IMR-90 (cell line): ENCODE data around the gene ZNF124. TPM values are rescaled to one million over a fixed set of nuclear protein-coding genes. Genes with fewer than 3 reads are reported as not detected.

Source experiments
- ATAC-seq: fragments of 200-7000 bp; cut with Tn5 transposase; 2 replicates; pipeline ENCODE4 v1.9.1; 2020; ENCODE audit warnings: low read depth, mild to moderate bottlenecking, moderate library complexity
- BruUV-seq: library from RNA; stranded (reverse); fragments of 400-500 nt; replicated peaks from 2 replicates; lab custom pipeline; 2021; lab: Mats Ljungman, UMichigan
- CTCF ChIA-PET: fragments of 300-600 bp; formaldehyde crosslinking; extraction: SDS; loops from one replicate; lab custom pipeline; 2021; ENCODE audit warnings: antibody characterized with exemption; lab: Yijun Ruan, JAX
- POLR2A ChIA-PET: fragments of 300-600 bp; sonication (Branson Sonifier 250); formaldehyde crosslinking; loops from one replicate; lab custom pipeline; 2022; ENCODE audit warnings: antibody characterized with exemption; ENCODE audit not compliant: unreplicated experiment; lab: Charles Lee
- DNase-seq: peaks from one replicate; pipeline ENCODE4 v3.0.0; 2013
- H2AFZ ChIP-seq: replicated peaks from 2 replicates; pipeline ENCODE3; 2013; ENCODE audit warnings: low read length, mild to moderate bottlenecking; ENCODE audit not compliant: poor library complexity
- H2AK5ac ChIP-seq: 2 replicates; pipeline ENCODE4 v1.6.1; 2013; ENCODE audit warnings: low read depth, low read length, inconsistent platforms
- H2AK9ac ChIP-seq: replicated peaks from 2 replicates; pipeline ENCODE3; 2013; ENCODE audit warnings: mild to moderate bottlenecking, low read depth, low read length, moderate library complexity; ENCODE audit not compliant: poor library complexity
- H2BK120ac ChIP-seq: 2 replicates; pipeline ENCODE4 v1.6.1; 2013; ENCODE audit warnings: low read depth, low read length, inconsistent platforms
- H2BK15ac ChIP-seq: 3 replicates; pipeline ENCODE4 v1.6.1; 2013; ENCODE audit warnings: low read depth, low read length, inconsistent platforms
- H2BK20ac ChIP-seq: 2 replicates; pipeline ENCODE4 v1.6.1; 2013; ENCODE audit warnings: low read depth, mild to moderate bottlenecking, inconsistent platforms, low read length, moderate library complexity
- H2BK5ac ChIP-seq: 2 replicates; pipeline ENCODE4 v1.6.1; 2013; ENCODE audit warnings: mild to moderate bottlenecking, low read depth, low read length, inconsistent platforms; ENCODE audit not compliant: poor library complexity, severe bottlenecking
- H3K14ac ChIP-seq: replicated peaks from 2 replicates; pipeline ENCODE4 v1.6.1; 2013; ENCODE audit warnings: low read depth, low read length, inconsistent platforms
- H3K18ac ChIP-seq: 2 replicates; pipeline ENCODE4 v1.6.1; 2013; ENCODE audit warnings: low read depth, low read length, control low read depth
- H3K23ac ChIP-seq: 2 replicates; pipeline ENCODE4 v1.6.1; 2013; ENCODE audit warnings: low read depth, low read length, inconsistent platforms
- H3K27ac ChIP-seq: 2 replicates; pipeline ENCODE4 v1.5.1; 2013; ENCODE audit warnings: mild to moderate bottlenecking, control low read depth, low read length; ENCODE audit not compliant: insufficient read depth
- H3K27me3 ChIP-seq: 2 replicates; pipeline ENCODE4 v1.6.1; 2013; ENCODE audit warnings: low read length; ENCODE audit not compliant: control insufficient read depth, insufficient read depth
- H3K36me3 ChIP-seq: 2 replicates; pipeline ENCODE4 v1.6.1; 2013; ENCODE audit warnings: low read length, mixed read lengths; ENCODE audit not compliant: control insufficient read depth, insufficient read depth
- H3K4ac ChIP-seq: 2 replicates; pipeline ENCODE4 v1.6.1; 2013; ENCODE audit warnings: low read depth, low read length, inconsistent platforms
- H3K4me1 ChIP-seq: 2 replicates; pipeline ENCODE4 v1.6.1; 2013; ENCODE audit warnings: low read length, mixed read lengths; ENCODE audit not compliant: control insufficient read depth, insufficient read depth
- H3K4me2 ChIP-seq: 2 replicates; pipeline ENCODE4 v1.6.1; 2013; ENCODE audit warnings: low read depth, mild to moderate bottlenecking, control low read depth, low read length, moderate library complexity
- H3K4me3 ChIP-seq: 2 replicates; pipeline ENCODE4 v1.5.1; 2013; ENCODE audit warnings: low read depth, mild to moderate bottlenecking, control low read depth, low read length, moderate library complexity; ENCODE audit not compliant: insufficient read depth
- H3K56ac ChIP-seq: 2 replicates; pipeline ENCODE4 v1.6.1; 2013; ENCODE audit warnings: low read length, inconsistent platforms; ENCODE audit not compliant: insufficient read depth; ENCODE audit errors: extremely low read depth
- H3K79me1 ChIP-seq, 2 experiments: 2 replicates each; pipeline ENCODE4 v1.6.1; 2013; ENCODE audit warnings: low read length in 2 of 2, inconsistent platforms in 1 of 2, low read depth in 1 of 2
- H3K9ac ChIP-seq: 2 replicates; pipeline ENCODE4 v1.6.1; 2013; ENCODE audit warnings: low read depth, low read length, control low read depth
- H3K9me1 ChIP-seq: 2 replicates; pipeline ENCODE4 v1.6.1; 2013; ENCODE audit warnings: low read length, inconsistent platforms; ENCODE audit not compliant: insufficient read depth
- H3K9me3 ChIP-seq: 2 replicates; pipeline ENCODE4 v1.6.1; 2013; ENCODE audit warnings: low read length; ENCODE audit not compliant: control insufficient read depth, insufficient read depth
- H4K20me1 ChIP-seq: 2 replicates; pipeline ENCODE4 v1.6.1; 2013; ENCODE audit warnings: low read length, inconsistent platforms; ENCODE audit not compliant: insufficient read depth
- H4K5ac ChIP-seq: 2 replicates; pipeline ENCODE4 v1.6.1; 2013; ENCODE audit warnings: mild to moderate bottlenecking, low read depth, low read length, control low read depth
- H4K8ac ChIP-seq, 2 experiments: 2 replicates each; pipeline ENCODE4 v1.6.1; 2013; ENCODE audit warnings: low read depth in 2 of 2, low read length in 2 of 2, control low read depth in 1 of 2, inconsistent platforms in 1 of 2
- H4K91ac ChIP-seq: 2 replicates; pipeline ENCODE4 v1.6.1; 2013; ENCODE audit warnings: low read depth, low read length, inconsistent platforms; ENCODE audit not compliant: insufficient read depth
- BHLHE40 ChIP-seq: fragments of 150-350 bp; IDR thresholded peaks from 2 replicates; pipeline ENCODE4 v1.6.1; 2016; ENCODE audit warnings: mild to moderate bottlenecking, low read depth, low read length
- CHD1 ChIP-seq: IDR thresholded peaks from 2 replicates; pipeline ENCODE4 v1.6.1; 2012; ENCODE audit warnings: low read depth, low read length, improper control_type of control experiment
- CTCF ChIP-seq: conservative IDR thresholded peaks from 2 replicates; pipeline ENCODE4 v1.5.1; 2012; ENCODE audit warnings: mild to moderate bottlenecking, low read depth, low read length, improper control_type of control experiment
- ELK1 ChIP-seq: fragments of 150-350 bp; IDR thresholded peaks from 2 replicates; pipeline ENCODE4 v1.6.1; 2016; ENCODE audit warnings: low read depth, mild to moderate bottlenecking, low read length, moderate library complexity, borderline replicate concordance
- MAFK ChIP-seq: IDR thresholded peaks from 2 replicates; pipeline ENCODE4 v1.6.1; 2012; ENCODE audit warnings: low read depth, low read length, improper control_type of control experiment
- RCOR1 ChIP-seq: IDR thresholded peaks from 2 replicates; pipeline ENCODE4 v1.6.1; 2012; ENCODE audit warnings: mild to moderate bottlenecking, low read length, improper control_type of control experiment; ENCODE audit not compliant: insufficient replicate concordance
- RFX5 ChIP-seq: IDR thresholded peaks from 2 replicates; pipeline ENCODE4 v1.8.0; 2012; ENCODE audit warnings: low read depth, mild to moderate bottlenecking, low read length, moderate library complexity
- SMC3 ChIP-seq: fragments of 150-350 bp; IDR thresholded peaks from 2 replicates; pipeline ENCODE4 v1.6.1; 2016; ENCODE audit warnings: low read depth, mild to moderate bottlenecking, antibody characterized with exemption, low read length, moderate library complexity
- WGBS, 2 experiments: methylation state at CpG; one replicate each; pipeline versions ENCODE4 v1.1.5 to v1.1.7; 2013; ENCODE audit warnings: missing lambda C conversion rate in 2 of 2; ENCODE audit not compliant: insufficient read length in 1 of 2; ENCODE audit errors: extremely low coverage in 2 of 2; 5-methylcytosine and 5-hydroxymethylcytosine counted together
- dilution Hi-C: fragments of 300-500 bp; cut with HindIII; formaldehyde crosslinking; loops from one replicate; pipeline ENCODE4 v1.14.3; 2018; ENCODE audit warnings: low sequenced_read_pairs; ENCODE audit not compliant: unreplicated experiment
- in situ Hi-C: fragments of 300-500 bp; cut with MboI; formaldehyde crosslinking; loops from 3 replicates; pipeline ENCODE4 v1.14.3; 2019; ENCODE audit warnings: low sequenced_read_pairs, inconsistent platforms, mixed read lengths
- intact Hi-C: fragments of 100-400 bp; cut with micrococcal nuclease; formaldehyde crosslinking; loops from 2 replicates; pipeline ENCODE4 v1.10.0; 2022
- polyA plus RNA-seq, 3 experiments: library from polyadenylated mRNA; depleted of rRNA; stranded (reverse); fragments of >200 nt; gene quantifications; 2 replicates each; pipeline ENCODE4 v1.2.3, GENCODE V29; 2012; ENCODE audit warnings: low replicate concordance in 1 of 3
- total RNA-seq: library from RNA; depleted of rRNA; stranded (reverse); fragments of >200 nt; gene quantifications from 2 replicates; pipeline ENCODE4 v1.2.3, GENCODE V29; 2012
- TF ChIP-seq, protein P1 (sequence below): fragments of 150-350 bp; IDR thresholded peaks from 2 replicates; pipeline ENCODE4 v1.6.1; 2017; ENCODE audit warnings: mild to moderate bottlenecking, antibody characterized with exemption, low read length, low read depth

ZNF124 gene
- total and polyA plus RNA-seq, 2 of the 4 experiments (the other 2 are of a cell fraction), result 3.2 to 89.3 TPM

DNA sequence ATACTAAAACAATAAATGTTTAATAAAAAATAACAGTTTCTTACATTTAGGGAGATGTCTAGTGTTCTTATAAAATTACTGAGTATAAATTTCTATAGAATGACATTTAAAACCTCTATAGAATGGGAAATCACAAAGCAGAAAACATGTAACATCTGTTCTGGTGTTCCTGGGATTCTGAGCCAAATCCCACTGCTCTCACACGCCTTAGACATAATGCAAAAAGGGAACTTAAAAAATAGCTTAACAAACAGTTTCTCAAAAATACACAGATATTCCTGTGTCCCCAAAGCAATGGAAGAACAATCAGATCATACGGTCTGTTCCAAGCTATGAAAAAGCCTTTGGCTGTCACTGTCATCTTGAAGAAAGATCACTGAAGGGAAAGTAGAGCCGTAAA, 27.0 kb upstream of the ZNF124 start:
- no peak overlapping the region for H2BK120ac ChIP-seq
- H2AK9ac ChIP-seq, result no peak overlapping the region
- peaks cover 2% of the 10 kb centered on the region; the same call in 1 of the 2 replicates for H3K9me3 ChIP-seq
- H2AFZ ChIP-seq, result no peak overlapping the region
- no peak overlapping the region for H3K9ac ChIP-seq
- H3K27ac ChIP-seq, result no peak overlapping the region
- no peak overlapping the region for H3K18ac ChIP-seq
- no peak overlapping the region for H3K4me3 ChIP-seq
- no peak overlapping the region for H3K4ac ChIP-seq
- WGBS, 2 experiments, result no CpG with 5 or more reads among the region's 3 CpGs
- H4K91ac ChIP-seq, result no peak overlapping the region
- H3K27me3 ChIP-seq, result no peaks in the 10 kb centered on the region
- H2BK20ac ChIP-seq, result no peak overlapping the region
- no TSS peak for BruUV-seq
- H2BK15ac ChIP-seq, result no peak overlapping the region
- intact Hi-C loops (no loop called here), in situ Hi-C loops (no loop called here), dilution Hi-C loops (no loop called here)
- H4K20me1 ChIP-seq, result no peaks in the 10 kb centered on the region; the same call in 1 of the 2 replicates
- H3K36me3 ChIP-seq, result peaks cover 22% of the 10 kb centered on the region
- DNase-seq (no peak), ATAC-seq (no peak)
- H3K4me2 ChIP-seq, result no peak overlapping the region
- H3K23ac ChIP-seq, result no peak overlapping the region
- H3K56ac ChIP-seq, result no peak overlapping the region
- ChIA-PET POLR2A (no interaction called here), CTCF (no interaction called here)
- no peaks in the 10 kb centered on the region for H3K4me1 ChIP-seq
- H3K79me1 ChIP-seq, result peaks cover 6 to 18% of the 10 kb centered on the region in 2 experiments; a peak in 1 of 4 replicates
- H4K5ac ChIP-seq, result no peak overlapping the region
- H4K8ac ChIP-seq, result no peak overlapping the region
- no peak overlapping the region for H2AK5ac ChIP-seq
- H3K14ac ChIP-seq, result no peak overlapping the region
- no peak overlapping the region for H2BK5ac ChIP-seq
- TF ChIP-seq CHD1, result no peak
- no peak for TF ChIP-seq SMC3
- TF ChIP-seq MAFK, result no peak
- TF ChIP-seq RCOR1, result no peak
- TF ChIP-seq, protein P1, sequence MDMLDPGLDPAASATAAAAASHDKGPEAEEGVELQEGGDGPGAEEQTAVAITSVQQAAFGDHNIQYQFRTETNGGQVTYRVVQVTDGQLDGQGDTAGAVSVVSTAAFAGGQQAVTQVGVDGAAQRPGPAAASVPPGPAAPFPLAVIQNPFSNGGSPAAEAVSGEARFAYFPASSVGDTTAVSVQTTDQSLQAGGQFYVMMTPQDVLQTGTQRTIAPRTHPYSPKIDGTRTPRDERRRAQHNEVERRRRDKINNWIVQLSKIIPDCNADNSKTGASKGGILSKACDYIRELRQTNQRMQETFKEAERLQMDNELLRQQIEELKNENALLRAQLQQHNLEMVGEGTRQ, result no peak
- TF ChIP-seq BHLHE40, result no peak
- TF ChIP-seq CTCF, result no peak
- no peak for TF ChIP-seq RFX5
- TF ChIP-seq ELK1, result no peak
- H3K9me1 ChIP-seq, result no peaks in the 10 kb centered on the region
